ENCODE measurements around the gene TMEM233.
A peak's percentile ranks its signal among the peaks of the same experiment; 100 is the strongest.
"Not testable (repeated sequence)": the region's sequence is repeated elsewhere in the genome, so short reads cannot be mapped to it uniquely, and the experiment has no call there.

TMEM233 gene

DNA sequence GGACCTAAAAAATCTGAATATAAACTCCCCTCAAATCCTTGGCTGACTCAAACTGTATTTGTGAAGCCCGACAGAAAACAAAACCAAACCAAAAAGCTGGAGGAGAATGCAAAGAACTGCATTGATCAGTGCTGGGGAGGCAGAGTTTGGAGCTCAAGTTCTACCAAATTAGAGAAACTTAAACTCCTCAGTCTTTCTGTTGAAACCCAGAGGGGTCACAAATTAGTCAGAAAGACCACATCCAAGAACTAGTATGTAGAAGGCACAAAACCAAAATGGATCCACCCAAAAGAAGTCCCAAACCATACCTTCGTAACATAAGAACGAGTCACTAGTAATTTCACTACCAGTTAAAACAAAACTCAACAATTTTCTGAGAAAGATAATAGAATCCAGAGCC, 59.1 kb downstream of the TMEM233 start:
- DNase-seq (ENCODE audit: extremely low read depth in 1 of 2, low read depth in 1 of 2): no peak

DNA sequence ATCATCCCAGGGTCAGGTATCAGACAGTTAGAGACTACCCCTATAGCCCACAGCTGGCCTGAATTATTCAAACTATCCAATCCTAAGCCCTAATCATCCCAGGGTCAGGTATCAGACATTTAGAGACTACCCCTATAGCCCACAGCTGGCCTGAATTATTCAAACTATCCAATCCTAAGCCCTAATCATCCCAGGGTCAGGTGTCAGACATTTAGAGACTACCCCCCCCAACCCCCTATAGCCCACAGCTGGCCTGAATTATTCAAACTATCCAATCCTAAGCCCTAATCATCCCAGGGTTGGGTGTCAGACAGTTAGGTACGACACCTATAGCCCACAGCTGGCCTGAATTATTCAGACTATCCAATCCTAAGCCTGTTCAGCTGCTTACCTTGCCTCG, 63.4 kb downstream of the TMEM233 start:
- DNase-seq (ENCODE audit: extremely low read depth in 1 of 2, low read depth in 1 of 2): not testable (repeated sequence)

DNA sequence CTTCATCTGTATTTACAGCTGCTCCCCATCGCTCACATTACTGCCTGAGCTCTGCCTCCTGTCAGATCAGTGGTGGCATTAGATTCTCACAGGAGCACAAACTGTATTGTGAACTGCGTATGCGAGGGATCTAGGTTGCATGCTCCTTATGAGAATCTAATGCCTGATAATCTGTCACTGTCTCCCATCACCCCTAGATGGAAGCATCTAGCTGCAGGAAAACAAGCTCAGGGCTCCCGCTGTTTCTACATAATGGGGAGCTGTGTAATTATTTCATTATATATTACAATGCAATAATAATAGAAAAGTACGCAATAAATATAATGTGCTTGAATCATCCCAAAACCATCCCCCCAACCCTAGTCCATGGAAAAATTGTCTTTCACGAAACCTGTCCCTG, 64.6 kb downstream of the TMEM233 start:
- DNase-seq (ENCODE audit: extremely low read depth in 1 of 2, low read depth in 1 of 2): not testable (repeated sequence)

DNA sequence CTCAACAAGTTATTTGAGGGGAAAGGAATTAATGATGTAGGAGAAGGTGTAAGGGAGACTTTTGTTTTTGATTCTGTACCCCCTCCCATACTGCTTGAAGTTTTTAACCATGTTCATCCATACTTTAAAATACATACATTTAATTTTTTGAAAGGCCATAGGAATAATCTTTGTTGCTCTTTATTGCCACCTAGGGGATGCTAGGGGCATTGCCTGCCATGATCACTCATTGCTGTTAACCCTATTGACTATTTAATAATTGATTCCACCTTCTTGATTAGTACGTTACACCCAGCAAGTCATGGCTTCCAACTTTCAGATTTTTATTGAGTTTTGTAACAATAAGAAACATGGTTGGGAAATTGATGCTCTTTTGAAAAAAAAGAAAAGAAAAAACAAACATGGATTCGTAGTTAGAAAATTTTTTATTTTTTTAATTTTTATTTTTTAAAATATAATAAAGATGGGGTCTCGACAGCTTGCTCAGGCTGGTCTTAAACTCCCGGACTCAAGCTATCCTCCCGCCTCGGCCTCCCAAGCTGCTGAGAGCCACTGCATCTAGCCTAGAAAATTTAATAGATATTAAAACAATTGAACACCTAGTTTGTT, 65.8 kb downstream of the TMEM233 start:
- peak in 1 of 2 donors; percentile 8 for DNase-seq (ENCODE audit: extremely low read depth in 1 of 2, low read depth in 1 of 2)

DNA sequence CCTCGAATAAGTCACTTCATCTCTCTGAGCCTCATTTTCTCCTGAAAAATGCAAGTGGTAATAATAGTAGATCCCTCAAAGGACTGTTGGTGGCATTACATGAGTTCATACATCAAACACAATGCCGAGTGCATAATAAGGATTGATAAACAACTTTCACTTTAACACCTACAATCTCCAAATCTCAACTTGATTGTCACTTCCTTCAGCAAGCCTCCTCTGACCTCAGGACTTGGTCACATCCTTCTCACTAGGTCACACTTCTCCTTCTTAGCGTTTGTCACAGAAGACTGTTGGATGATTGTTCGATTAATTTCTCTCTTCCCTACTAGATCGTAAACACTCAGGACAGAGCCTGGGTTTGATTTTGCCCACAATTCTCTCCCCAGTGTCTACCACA, 66.5 kb downstream of the TMEM233 start:
- no peak for DNase-seq (ENCODE audit: extremely low read depth in 1 of 2, low read depth in 1 of 2)

DNA sequence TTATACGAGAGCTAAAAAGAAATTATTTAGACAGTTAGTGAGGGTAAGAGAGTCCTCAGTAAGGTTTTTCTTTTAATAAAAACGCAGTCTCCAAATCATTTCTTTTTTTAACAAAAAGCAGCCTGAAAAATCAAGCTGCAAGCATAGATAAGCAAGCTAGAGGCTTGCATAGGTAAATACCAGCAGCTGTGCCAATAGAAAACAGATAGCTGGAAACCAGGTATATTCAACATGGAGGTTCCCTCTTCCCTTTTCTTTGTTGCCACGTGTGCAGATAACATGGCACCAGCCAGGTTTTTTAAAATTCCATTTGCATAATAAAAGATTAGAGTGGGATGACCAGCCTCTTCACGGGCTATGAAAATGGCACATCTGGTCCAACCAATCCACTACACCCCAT, 68.3 kb downstream of the TMEM233 start:
- no peak for DNase-seq (ENCODE audit: extremely low read depth in 1 of 2, low read depth in 1 of 2)

DNA sequence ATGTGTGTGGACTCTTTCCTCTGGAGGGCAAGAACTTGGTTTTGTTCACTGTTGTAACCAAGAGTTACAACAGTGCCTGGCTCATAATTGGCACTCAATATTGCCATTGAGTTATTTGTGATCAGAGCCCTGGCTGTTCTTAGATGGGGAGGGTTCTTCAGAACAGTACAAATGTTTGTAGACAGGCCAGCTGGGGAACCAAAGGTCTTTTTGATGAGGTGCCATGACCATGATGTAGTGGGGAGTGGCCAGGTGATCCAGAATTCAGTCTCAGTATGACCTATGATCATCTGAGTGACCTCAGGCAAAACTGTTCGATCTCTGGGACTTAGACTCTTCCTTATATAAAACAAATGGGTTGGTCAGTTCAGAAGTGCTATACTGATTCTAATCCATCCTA, 71.1 kb downstream of the TMEM233 start:
- no peak for DNase-seq (ENCODE audit: extremely low read depth in 1 of 2, low read depth in 1 of 2)

DNA sequence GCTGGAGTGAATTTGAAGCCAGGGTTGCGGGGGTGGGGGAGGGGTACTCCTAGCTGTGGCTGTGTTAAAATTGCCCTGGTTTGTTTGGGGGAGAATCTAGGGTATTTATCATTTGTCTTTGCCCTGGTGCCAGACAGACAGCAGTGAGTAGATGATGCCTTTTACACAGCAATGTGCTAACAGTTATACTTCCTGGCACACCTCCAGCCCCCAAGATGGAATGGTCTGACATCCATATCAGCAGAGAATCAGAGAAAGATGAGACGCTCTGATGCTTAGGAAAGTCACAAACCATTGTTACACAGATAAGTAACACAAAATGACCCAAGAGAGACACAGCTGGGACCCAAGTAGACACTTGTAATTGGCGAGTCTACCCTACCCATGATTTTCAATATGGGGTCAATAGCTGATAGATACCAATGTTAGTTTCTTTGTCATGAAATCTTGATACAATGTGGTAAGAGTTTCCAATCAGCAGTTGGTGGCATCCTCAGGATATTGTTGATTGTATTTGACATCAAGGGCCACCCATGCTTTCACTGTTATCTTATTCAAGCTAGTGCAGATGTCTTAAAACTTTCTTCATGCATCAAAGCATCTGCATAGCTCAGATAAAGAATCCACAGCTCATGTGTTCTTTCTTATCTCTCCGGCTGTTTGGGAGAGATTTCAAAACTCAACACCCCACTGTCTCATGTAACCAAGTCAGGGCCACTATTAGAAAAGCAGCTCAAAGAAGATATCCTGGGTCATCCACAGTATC, 71.8 kb downstream of the TMEM233 start:
- DNase-seq (ENCODE audit: extremely low read depth in 1 of 2, low read depth in 1 of 2): no peak

DNA sequence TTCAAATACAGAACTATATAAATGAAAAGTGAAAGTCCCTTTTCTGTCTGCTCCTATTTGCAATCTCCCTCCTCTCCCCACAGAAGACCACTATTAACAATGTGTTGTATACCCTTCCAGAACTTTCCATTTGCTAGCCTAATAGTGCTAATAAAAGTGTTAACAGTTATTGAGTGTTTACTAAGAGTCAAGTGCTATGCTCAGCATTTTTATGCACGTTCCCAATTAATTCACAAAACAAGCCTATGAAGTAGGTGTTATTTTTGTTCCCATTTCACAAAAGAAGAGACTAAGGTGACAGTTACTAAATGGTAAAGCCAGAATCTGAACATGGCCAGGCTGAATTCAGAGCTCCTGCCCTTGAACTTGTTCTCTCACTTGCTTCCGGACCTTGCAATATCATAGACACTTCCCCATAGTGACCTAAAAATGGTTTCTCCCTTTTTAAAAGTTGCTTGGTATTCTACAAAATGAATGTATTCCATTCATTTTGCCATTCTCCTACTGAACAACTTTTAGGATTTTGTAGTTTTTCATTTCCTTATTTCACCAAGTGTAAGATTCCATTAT, 72.7 kb downstream of the TMEM233 start:
- DNase-seq (ENCODE audit: extremely low read depth in 1 of 2, low read depth in 1 of 2): no peak

DNA sequence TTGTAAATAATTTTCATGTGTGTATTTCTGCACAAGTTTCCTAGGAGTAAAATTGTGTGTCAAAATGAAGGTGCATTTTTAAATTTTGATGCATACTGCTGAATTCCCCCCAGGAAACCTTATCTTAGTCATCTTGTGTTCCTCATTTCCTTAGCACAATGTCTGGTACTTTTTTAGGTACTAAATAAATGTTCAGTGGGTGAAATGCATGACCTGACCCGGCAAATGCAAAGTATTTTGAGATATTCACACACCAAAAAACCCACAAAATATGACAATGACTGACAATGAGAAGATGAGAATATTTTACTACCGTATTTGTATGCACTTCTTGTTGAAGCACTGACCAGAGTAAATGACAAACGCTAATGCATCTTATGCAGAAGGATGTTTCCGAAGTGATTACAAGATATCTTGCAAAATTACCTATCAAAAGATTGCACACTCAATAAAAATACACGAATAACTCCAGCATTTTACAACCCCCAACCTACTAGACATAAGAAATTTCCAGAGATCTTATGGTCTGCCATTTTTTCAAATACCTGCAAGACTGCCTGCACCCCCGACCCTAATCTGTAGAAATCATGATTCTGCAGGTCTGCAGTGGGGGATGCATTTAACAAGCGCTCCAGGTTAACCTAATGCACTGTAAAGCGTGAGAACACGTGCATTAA, 73.5 kb downstream of the TMEM233 start:
- no peak for DNase-seq (ENCODE audit: extremely low read depth in 1 of 2, low read depth in 1 of 2)

DNA sequence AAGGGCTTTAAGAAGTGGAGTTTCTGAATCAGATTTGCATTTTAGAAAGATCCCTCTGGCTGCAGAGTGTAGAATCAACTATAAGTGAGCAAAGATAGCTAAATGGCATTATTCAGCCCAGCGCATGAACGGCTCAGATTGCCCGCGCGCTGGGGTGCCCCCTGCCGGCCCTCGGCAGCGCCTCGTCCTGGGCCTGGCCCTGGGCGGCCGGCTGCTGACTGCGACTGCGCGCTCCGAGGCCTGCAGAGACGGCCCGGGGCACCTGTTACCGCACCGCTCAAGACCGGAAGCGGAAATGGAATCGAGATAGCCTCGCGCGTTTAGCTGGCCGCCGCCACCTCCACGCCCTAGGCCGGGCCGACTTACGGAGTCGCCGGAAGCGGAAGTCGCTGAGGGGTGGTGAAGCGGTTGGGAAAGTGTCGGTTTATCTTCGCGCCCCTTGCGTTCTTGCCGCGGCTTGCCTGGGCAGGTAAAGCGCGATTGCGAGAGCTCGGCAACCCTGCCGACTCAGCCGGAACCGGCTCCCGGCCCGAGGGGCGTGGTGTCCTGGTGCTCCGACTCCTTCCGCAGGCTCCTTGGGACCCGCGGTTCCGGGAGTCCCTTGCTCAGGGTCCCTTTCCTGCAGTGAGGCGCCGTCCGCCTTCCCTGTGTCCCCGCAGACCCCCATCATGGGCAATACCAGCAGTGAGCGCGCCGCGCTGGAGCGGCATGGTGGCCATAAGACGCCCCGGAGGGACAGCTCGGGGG, 74.2 kb downstream of the TMEM233 start, which contains the start of gene PRKAB1:
PRKAB1 (plus strand) TSS at position 557 of the 747 bp plus-strand sequence; CDS start at position 669, 112 bp downstream.
- peak; percentile 85 to 89 for DNase-seq (ENCODE audit: extremely low read depth in 1 of 2, low read depth in 1 of 2)

DNA sequence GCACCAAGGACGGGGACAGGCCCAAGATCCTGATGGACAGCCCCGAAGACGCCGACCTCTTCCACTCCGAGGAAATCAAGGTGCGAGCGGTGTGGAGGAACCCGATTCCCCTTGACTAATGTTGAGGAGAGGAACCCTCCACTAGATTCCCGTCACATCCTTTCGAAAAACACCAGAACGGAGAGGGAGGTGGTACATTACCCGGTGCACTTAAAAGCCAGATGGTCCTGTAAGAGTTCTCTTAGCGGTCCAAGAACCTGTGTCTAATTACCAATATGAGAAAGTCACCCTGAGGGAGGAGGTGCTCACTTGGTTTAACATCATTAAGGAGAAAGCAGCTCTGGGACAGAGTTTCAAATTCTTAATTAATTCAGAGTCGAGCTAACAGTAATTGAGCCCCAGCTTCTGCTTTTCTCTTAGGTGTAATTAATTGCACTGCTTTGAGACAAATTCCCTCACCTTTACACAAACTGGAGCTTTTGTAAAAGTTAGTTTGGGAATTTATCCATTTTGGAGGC, 74.8 kb downstream of the TMEM233 start:
- DNase-seq (ENCODE audit: extremely low read depth in 1 of 2, low read depth in 1 of 2): no peak

DNA sequence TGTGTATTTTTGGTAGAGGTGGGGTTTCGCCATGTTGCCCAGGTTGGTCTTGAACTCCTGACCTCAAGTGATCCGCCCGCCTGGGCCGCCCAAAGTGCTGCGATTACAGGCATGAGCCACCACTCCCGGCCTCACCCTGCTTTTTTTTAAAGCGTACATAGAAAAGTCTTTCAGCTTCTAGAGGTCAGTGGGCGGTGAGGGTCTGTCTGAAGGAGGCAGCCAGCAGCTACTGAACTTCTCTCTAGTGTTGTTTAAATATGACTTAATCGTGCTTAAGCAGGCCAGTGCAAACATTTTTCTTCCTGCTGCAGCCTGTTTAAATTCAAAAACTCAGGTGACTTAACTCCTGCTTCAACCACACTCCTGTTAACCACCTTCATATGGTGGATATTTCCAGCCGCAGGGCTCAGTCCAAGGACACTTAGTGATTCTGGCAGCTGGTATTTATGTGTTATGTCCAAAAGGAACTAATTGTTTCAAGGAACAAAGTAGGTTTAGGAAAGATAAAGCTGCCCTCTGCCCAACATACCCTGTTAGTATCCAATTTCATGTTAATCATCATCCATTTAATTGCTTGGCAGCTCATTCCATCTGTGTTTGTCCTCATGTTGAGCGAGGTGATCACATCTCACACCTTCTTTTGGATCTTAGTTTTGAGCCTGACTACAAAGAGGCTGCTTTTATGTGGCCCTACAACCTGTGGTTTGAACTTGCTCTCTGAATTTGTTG, 76.3 kb downstream of the TMEM233 start:
- DNase-seq (ENCODE audit: extremely low read depth in 1 of 2, low read depth in 1 of 2): no peak

DNA sequence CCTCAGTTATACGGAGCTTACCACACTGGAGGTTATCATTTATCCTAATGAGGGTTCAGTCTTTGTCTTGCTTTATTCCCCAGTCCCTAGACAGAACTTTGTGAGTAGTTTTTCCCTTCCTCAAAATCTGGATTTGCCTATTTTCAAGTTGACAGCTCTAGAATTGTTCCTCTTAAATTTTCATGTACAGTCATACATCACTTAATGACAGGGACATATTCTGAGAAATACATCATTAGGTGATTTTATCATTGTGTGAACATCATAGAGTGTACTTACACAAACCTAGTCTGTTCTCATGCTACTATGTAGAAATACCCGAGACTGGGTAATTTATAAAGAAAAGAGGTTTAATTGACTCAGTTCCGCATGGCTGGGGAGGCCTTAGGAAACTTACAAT, 77.5 kb downstream of the TMEM233 start:
- no peak for DNase-seq (ENCODE audit: extremely low read depth in 1 of 2, low read depth in 1 of 2)

DNA sequence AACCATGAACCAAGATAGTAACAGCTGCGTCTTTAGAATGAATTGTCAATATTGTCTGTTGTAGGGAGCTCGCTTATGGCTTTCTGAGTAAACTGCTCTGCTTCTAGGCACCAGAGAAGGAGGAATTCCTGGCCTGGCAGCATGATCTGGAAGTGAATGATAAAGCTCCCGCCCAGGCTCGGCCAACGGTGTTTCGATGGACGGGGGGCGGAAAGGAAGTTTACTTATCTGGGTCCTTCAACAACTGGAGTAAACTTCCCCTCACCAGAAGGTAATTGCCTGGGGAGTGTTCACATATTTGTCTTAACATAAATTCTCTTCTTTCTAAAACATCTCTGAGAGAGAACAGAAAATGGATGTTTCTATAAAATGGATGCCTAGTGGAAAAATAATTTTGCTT, 78.6 kb downstream of the TMEM233 start:
- DNase-seq (ENCODE audit: extremely low read depth in 1 of 2, low read depth in 1 of 2): no peak

DNA sequence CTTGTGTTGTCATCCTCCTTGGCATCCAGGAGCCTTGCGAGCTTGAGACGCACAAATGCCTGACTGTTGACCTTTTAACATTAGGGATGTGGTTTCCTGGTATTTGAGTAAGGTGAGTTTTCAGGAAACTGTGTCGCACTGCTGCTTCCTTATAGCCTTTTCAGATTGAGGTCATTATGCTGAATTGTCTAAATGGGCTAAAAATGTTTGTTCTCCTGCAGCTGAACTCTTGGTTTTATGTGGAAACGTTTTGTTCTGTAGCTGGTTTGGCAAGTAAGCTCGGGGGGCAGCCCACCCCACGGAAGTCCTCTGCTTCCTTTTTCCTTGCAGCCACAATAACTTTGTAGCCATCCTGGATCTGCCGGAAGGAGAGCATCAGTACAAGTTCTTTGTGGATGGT, 80.1 kb downstream of the TMEM233 start:
- DNase-seq (ENCODE audit: extremely low read depth in 1 of 2, low read depth in 1 of 2): no peak

DNA sequence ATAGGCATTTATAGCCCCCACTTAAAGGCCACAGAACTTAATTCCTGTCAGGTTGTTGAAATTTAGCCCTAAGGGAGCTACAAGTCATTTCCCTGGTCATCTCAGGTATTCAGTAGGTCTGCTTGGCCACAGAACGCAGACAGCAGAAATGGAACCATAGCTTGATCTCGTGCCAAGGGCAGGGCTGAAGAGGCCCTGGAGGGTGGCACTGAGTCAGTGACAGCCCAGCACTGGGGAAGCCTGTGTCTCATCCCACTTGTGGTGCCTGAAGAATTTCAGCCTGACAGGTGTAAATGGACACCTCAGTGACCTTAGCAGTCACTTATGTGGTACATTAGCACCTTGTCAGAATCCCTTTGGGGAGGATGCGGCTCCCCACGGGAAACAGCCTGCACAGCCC, 81.0 kb downstream of the TMEM233 start:
- no peak for DNase-seq (ENCODE audit: extremely low read depth in 1 of 2, low read depth in 1 of 2)

DNA sequence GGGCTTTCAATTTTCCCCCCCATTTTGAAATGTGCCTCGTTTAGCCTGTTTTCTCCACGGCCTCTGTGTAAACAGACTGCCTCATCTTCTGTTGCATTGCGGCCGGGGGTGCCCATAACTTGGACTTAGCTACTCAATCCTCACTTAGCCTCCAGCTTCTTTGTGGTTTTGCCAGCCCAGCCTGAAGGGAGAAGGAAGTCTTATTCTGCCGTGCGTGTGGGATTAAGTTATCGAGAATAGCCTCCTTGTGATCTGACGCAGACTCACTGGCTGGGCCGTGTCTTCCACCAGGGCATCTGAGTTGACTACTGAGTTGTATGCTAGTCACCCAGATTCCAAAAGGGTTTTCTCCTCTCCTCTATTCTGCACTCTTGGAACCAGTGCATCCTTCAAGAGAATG, 82.4 kb downstream of the TMEM233 start:
- no peak for DNase-seq (ENCODE audit: extremely low read depth in 1 of 2, low read depth in 1 of 2)

DNA sequence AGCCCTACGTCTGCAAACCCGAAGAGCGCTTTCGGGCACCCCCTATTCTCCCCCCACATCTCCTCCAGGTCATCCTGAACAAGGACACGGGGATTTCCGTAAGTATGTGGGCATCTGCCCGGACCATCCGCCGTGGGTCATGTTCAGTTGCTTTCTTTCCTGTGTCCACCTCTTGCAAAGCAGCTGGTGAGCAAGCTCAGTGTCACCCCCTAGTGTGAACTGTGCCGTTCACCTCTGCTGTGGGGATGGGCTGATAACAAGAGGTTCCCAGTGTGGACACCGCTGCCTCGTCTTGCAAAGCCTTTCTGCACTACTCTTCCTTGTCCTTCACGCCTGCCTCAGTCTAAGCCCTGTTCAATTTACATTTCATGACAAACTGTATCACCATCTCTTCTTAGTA, 83.0 kb downstream of the TMEM233 start:
- no peak for DNase-seq (ENCODE audit: extremely low read depth in 1 of 2, low read depth in 1 of 2)

DNA sequence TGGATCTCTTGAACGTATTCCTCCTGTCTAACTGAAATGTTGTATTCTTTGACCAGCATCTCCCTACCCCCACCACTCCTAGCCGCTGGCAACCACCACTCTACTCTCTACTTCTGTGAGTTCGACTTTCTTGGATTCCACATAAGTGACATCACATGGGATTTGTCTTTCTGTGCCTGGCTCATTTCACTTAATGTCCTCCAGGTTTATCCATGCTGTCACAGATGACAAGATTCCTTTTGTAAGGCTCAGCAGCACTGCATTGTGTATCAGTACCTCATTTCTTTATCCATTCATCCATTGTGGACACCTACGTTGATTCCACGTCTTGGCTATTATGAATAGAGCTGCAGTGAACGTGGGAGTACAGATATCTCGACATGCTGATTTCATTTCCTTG, 84.9 kb downstream of the TMEM233 start:
- DNase-seq (ENCODE audit: extremely low read depth in 1 of 2, low read depth in 1 of 2): no peak
